Stomach smooth muscle (tissue), 2 donors: ENCODE results near the gene MBOAT7.
A peak's percentile ranks its signal among the peaks of the same experiment; 100 is the strongest.

Experiments used
- H3K27ac ChIP-seq: one replicate; pipeline ENCODE4 v1.7.0; 2013; ENCODE audit warnings: mild to moderate bottlenecking, low read length, inconsistent platforms
- H3K27me3 ChIP-seq, 2 donors: one replicate each; pipeline ENCODE4 v1.7.0; 2013; ENCODE audit warnings: low read length in 2 of 2; ENCODE audit not compliant: insufficient read depth in 2 of 2, control insufficient read depth in 1 of 2
- H3K36me3 ChIP-seq, 2 donors: one replicate each; pipeline ENCODE4 v1.7.0; 2013; ENCODE audit warnings: low read length in 2 of 2; ENCODE audit not compliant: control insufficient read depth in 2 of 2, insufficient read depth in 2 of 2
- H3K4me1 ChIP-seq: one replicate; pipeline ENCODE4 v1.7.0; 2013; ENCODE audit warnings: low read length; ENCODE audit not compliant: control insufficient read depth, insufficient read depth
- H3K4me3 ChIP-seq, 2 donors: one replicate each; pipeline ENCODE4 v1.7.0; 2013; ENCODE audit warnings: low read length in 2 of 2
- H3K9ac ChIP-seq, 2 donors: one replicate each; pipeline ENCODE4 v1.7.0; 2013; ENCODE audit warnings: low read length in 2 of 2, mild to moderate bottlenecking in 1 of 2
- H3K9me3 ChIP-seq, 2 donors: one replicate each; pipeline ENCODE4 v1.7.0; 2013; ENCODE audit warnings: low read length in 2 of 2; ENCODE audit not compliant: control insufficient read depth in 2 of 2
- donor health status: healthy.
- donor health status: Pancreatic carcinoma.

Gene MBOAT7

GRCh38 chr19:54137699-54138488, 51.5 kb downstream of the MBOAT7 start, which contains the start of gene CNOT3:
TSS of gene CNOT3 (plus strand) at chr19:54137762. CDS start at chr19:54142979, 5,217 bp downstream.
- peak within 1 kb of the TSS; percentile 81 to 86 for H3K9ac ChIP-seq
- peak within 1 kb of the TSS; percentile 88 for H3K27ac ChIP-seq
- H3K4me1 ChIP-seq, result peaks cover 35% of the 10 kb centered on the region
- peak within 1 kb of the TSS; percentile 84 to 85 for H3K4me3 ChIP-seq
- H3K9me3 ChIP-seq, result no peaks in the 10 kb centered on the region
- H3K27me3 ChIP-seq, result peaks cover 0 to 5% of the 10 kb centered on the region in 2 donors
- peaks cover 9 to 10% of the 10 kb centered on the region in 2 donors for H3K36me3 ChIP-seq

GRCh38 chr19:54136864-54137698, 52.3 kb downstream of the MBOAT7 start:
- H3K9ac ChIP-seq, result peak overlapping the region; percentile 62 to 81
- peaks cover 0 to 5% of the 10 kb centered on the region in 2 donors for H3K27me3 ChIP-seq
- peaks cover 35% of the 10 kb centered on the region for H3K4me1 ChIP-seq
- no peaks in the 10 kb centered on the region for H3K9me3 ChIP-seq
- H3K27ac ChIP-seq, result peak overlapping the region; percentile 88
- H3K4me3 ChIP-seq, result peak overlapping the region; percentile 84 to 85
- peaks cover 1 to 4% of the 10 kb centered on the region in 2 donors for H3K36me3 ChIP-seq

- Histone ChIP-seq H3K4me1 (peaks cover 35% of the 10 kb centered on the region), H3K27me3 (peaks cover 0 to 5% of the 10 kb centered on the region in 2 donors), H3K9me3 (no peaks in the 10 kb centered on the region), H3K4me3 (peak overlapping the region; percentile 84 to 85), H3K9ac (peak overlapping the region; percentile 29 to 72), H3K27ac (peak overlapping the region; percentile 53), H3K36me3 (peaks cover 3 to 9% of the 10 kb centered on the region in 2 donors)
Observed at GRCh38 chr19:54136086-54136863, 53.1 kb downstream of the MBOAT7 start.

- Histone ChIP-seq H3K4me1 (peaks cover 16% of the 10 kb centered on the region), H3K9me3 (no peaks in the 10 kb centered on the region), H3K9ac (no peak overlapping the region), H3K36me3 (peaks cover 14 to 16% of the 10 kb centered on the region in 2 donors), H3K27ac (no peak overlapping the region), H3K27me3 (peaks cover 0 to 5% of the 10 kb centered on the region in 2 donors), H3K4me3 (no peak overlapping the region)
Observed at GRCh38 chr19:54133957-54134590, 55.3 kb downstream of the MBOAT7 start.

GRCh38 chr19:54133312-54133956, 55.9 kb downstream of the MBOAT7 start:
- peaks cover 0 to 5% of the 10 kb centered on the region in 2 donors for H3K27me3 ChIP-seq
- peaks cover 16 to 20% of the 10 kb centered on the region in 2 donors for H3K36me3 ChIP-seq
- no peaks in the 10 kb centered on the region for H3K9me3 ChIP-seq
- no peak overlapping the region for H3K4me3 ChIP-seq
- H3K4me1 ChIP-seq, result peaks cover 10% of the 10 kb centered on the region
- no peak overlapping the region for H3K9ac ChIP-seq
- no peak overlapping the region for H3K27ac ChIP-seq

- no peaks in the 10 kb centered on the region for H3K9me3 ChIP-seq
- no peak overlapping the region for H3K4me3 ChIP-seq
- H3K9ac ChIP-seq, result no peak overlapping the region
- H3K27ac ChIP-seq, result no peak overlapping the region
- peaks cover 0 to 2% of the 10 kb centered on the region in 2 donors for H3K27me3 ChIP-seq
- H3K36me3 ChIP-seq, result peaks cover 31 to 46% of the 10 kb centered on the region in 2 donors
- no peaks in the 10 kb centered on the region for H3K4me1 ChIP-seq
Observed at GRCh38 chr19:54129617-54129996, 59.8 kb downstream of the MBOAT7 start.

- Histone ChIP-seq H3K9me3 (no peaks in the 10 kb centered on the region), H3K9ac (no peak overlapping the region), H3K36me3 (peaks cover 37 to 50% of the 10 kb centered on the region in 2 donors), H3K27ac (no peak overlapping the region), H3K27me3 (no peaks in the 10 kb centered on the region), H3K4me1 (no peaks in the 10 kb centered on the region), H3K4me3 (no peak overlapping the region)
Observed at GRCh38 chr19:54128796-54129616, 60.4 kb downstream of the MBOAT7 start.

GRCh38 chr19:54128441-54128725, 61.0 kb downstream of the MBOAT7 start:
- Histone ChIP-seq H3K36me3 (peaks cover 43 to 54% of the 10 kb centered on the region in 2 donors), H3K9ac (no peak overlapping the region), H3K27ac (no peak overlapping the region), H3K4me1 (no peaks in the 10 kb centered on the region), H3K27me3 (no peaks in the 10 kb centered on the region), H3K4me3 (no peak overlapping the region), H3K9me3 (no peaks in the 10 kb centered on the region)

- Histone ChIP-seq H3K4me1 (no peaks in the 10 kb centered on the region), H3K4me3 (no peak overlapping the region), H3K9me3 (no peaks in the 10 kb centered on the region), H3K27ac (no peak overlapping the region), H3K9ac (no peak overlapping the region), H3K27me3 (no peaks in the 10 kb centered on the region), H3K36me3 (peaks cover 48 to 56% of the 10 kb centered on the region in 2 donors)
Observed at GRCh38 chr19:54127688-54128440, 61.5 kb downstream of the MBOAT7 start.
